Measurements from ENCODE around the gene PRSS56. TPM values are rescaled to one million over a fixed set of nuclear protein-coding genes. Genes with fewer than 3 reads are reported as not detected.

Gene PRSS56
- total RNA-seq, 1 donor from 2014 or later = not detected

- Mint-ChIP-seq H3K27me3 (ENCODE audit: insufficient read depth) (no peaks in the 10 kb centered on the region), H3K4me1 (ENCODE audit: low read depth) (no peaks in the 10 kb centered on the region)
- intact Hi-C loops (cut with micrococcal nuclease) = no loop called here
Measured at GRCh38 chr2:232573042-232573441, 52.9 kb downstream of the PRSS56 start.

GRCh38 chr2:232573771-232574435, 53.7 kb downstream of the PRSS56 start:
- intact Hi-C loops (cut with micrococcal nuclease) = no loop called here
- peaks cover 35% of the 10 kb centered on the region for H3K36me3 Mint-ChIP-seq (ENCODE audit: low read depth)
- no peaks in the 10 kb centered on the region for H3K9me3 Mint-ChIP-seq
- no peak for DNase-seq (ENCODE audit: low spot score)
- H3K27me3 Mint-ChIP-seq (ENCODE audit: insufficient read depth) = no peaks in the 10 kb centered on the region
- no peak overlapping the region for H3K27ac Mint-ChIP-seq
- no peaks in the 10 kb centered on the region for H3K4me1 Mint-ChIP-seq (ENCODE audit: low read depth)
- no peak overlapping the region for H3K4me3 Mint-ChIP-seq

More at GRCh38 chr2:232573042-232573441, 52.9 kb downstream of the PRSS56 start:
- Mint-ChIP-seq H3K4me3 (no peak overlapping the region), H3K9me3 (no peaks in the 10 kb centered on the region), H3K27ac (no peak overlapping the region), H3K36me3 (ENCODE audit: low read depth) (peaks cover 40% of the 10 kb centered on the region)
- DNase-seq (ENCODE audit: low spot score) = no peak

GRCh38 chr2:232574674-232575403, 54.7 kb downstream of the PRSS56 start:
- H3K36me3 Mint-ChIP-seq (ENCODE audit: low read depth) = peaks cover 28% of the 10 kb centered on the region
- no peaks in the 10 kb centered on the region for H3K9me3 Mint-ChIP-seq
- peaks cover 3% of the 10 kb centered on the region for H3K4me1 Mint-ChIP-seq (ENCODE audit: low read depth)
- no peak for DNase-seq (ENCODE audit: low spot score)
- H3K4me3 Mint-ChIP-seq = no peak overlapping the region
- intact Hi-C loops (cut with micrococcal nuclease) = no loop called here
- H3K27ac Mint-ChIP-seq = no peak overlapping the region
- no peaks in the 10 kb centered on the region for H3K27me3 Mint-ChIP-seq (ENCODE audit: insufficient read depth)

Other genes starting within 250 kb of the PRSS56 start
- not detected in 2 replicates for gene ALPP, start 141.6 kb upstream of the PRSS56 start, total RNA-seq
- not detected in 2 replicates for gene ALPG, start 113.5 kb upstream of the PRSS56 start, total RNA-seq
- gene ALPI, start 64.2 kb upstream of the PRSS56 start, total RNA-seq = not detected in 2 replicates
- 0.12 TPM in 1 of 2 replicates, not detected in the other for gene ECEL1, start 32.6 kb upstream of the PRSS56 start, total RNA-seq
- not detected in 2 replicates for gene CHRND, start 5.8 kb downstream of the PRSS56 start, total RNA-seq
- not detected in 2 replicates for gene CHRNG, start 19.3 kb downstream of the PRSS56 start, total RNA-seq
- 8.4 and 8.9 TPM in 2 replicates for gene TIGD1, start 30.2 kb downstream of the PRSS56 start, total RNA-seq
- 94.3 and 96.2 TPM in 2 replicates for gene EIF4E2, start 30.3 kb downstream of the PRSS56 start, total RNA-seq
- gene EFHD1, start 113.2 kb downstream of the PRSS56 start, total RNA-seq = 0.13 and 0.54 TPM in 2 replicates
- 71.1 and 74.6 TPM in 2 replicates for gene GIGYF2, start 176.9 kb downstream of the PRSS56 start, total RNA-seq